Vagina (tissue), 2 donors: ENCODE measurements around the gene HIGD2A.

Experiments used
- POLR2A ChIP-seq, 2 donors: fragments of 450-650 bp; IDR thresholded peaks; one replicate each; pipeline ENCODE4 v1.6.1; 2017; ENCODE audit warnings: antibody characterized with exemption in 2 of 2, mild to moderate bottlenecking in 2 of 2, moderate library complexity in 2 of 2
- POLR2AphosphoS5 ChIP-seq, 2 donors: sonication (generic); formaldehyde crosslinking; IDR thresholded peaks; one replicate each; pipeline ENCODE4 v1.9.0; 2017; ENCODE audit warnings: antibody characterized with exemption in 2 of 2, mild to moderate bottlenecking in 2 of 2, low read depth in 1 of 2; ENCODE audit not compliant: insufficient read depth in 1 of 2
- TF ChIP-seq, protein P1 (sequence below), 3 experiments: fragments of 450-650 bp in 2 of 3; fragments of 200-600 bp in 1 of 3; sonication (generic) in 1 of 3; IDR thresholded peaks; one replicate each; pipeline ENCODE4 v1.5.1; 2017 to 2019; ENCODE audit warnings: antibody characterized with exemption in 3 of 3, mild to moderate bottlenecking in 2 of 3, moderate library complexity in 2 of 3

DNA sequence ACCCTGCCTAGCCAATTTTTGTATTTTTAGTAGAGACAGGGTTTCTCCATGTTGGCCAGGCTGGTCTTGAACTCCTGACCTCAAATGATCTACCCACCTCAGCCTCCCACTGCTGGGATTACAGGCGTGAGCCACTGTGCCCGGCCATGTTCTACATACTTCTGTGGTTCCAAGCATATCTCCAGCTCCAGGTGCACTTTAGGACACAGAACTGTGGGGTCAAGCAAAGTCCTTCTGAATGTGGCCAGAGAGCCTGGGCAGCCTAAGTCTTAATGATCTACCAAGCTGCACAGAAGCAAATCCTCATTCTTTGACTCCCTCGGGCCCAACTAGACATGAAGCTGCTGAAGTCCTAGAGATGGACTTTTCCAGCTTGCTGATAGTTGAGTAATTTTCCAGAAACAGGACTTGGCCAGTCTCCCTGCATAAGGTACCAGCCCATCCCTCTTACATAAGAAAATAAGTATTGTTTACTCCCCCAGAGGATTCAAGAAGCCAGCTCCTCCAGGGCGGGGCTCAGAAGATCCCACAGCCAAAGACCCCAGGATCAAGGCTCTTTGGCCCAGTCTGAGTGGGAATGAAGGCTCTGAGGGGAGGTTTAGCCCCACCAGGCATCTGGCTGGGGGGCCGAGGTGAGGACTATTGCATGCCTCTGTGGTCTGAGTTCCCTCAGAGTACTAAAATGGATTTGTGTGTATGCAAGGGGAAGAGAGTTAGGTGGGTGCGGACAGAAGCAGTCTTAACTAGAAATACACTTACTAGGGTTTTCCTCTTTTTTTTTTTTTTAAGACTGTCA is 19.1 kb downstream of the HIGD2A start:
- TF ChIP-seq, protein P1, sequence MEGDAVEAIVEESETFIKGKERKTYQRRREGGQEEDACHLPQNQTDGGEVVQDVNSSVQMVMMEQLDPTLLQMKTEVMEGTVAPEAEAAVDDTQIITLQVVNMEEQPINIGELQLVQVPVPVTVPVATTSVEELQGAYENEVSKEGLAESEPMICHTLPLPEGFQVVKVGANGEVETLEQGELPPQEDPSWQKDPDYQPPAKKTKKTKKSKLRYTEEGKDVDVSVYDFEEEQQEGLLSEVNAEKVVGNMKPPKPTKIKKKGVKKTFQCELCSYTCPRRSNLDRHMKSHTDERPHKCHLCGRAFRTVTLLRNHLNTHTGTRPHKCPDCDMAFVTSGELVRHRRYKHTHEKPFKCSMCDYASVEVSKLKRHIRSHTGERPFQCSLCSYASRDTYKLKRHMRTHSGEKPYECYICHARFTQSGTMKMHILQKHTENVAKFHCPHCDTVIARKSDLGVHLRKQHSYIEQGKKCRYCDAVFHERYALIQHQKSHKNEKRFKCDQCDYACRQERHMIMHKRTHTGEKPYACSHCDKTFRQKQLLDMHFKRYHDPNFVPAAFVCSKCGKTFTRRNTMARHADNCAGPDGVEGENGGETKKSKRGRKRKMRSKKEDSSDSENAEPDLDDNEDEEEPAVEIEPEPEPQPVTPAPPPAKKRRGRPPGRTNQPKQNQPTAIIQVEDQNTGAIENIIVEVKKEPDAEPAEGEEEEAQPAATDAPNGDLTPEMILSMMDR (IDR thresholded peaks at IDR 0.05): no peak
- TF ChIP-seq POLR2A (IDR thresholded peaks at IDR 0.05): no peak
- peak in 1 of 2 donors; percentile 22 for TF ChIP-seq POLR2AphosphoS5 (IDR thresholded peaks at IDR 0.05; ENCODE audit: insufficient read depth in 1 of 2, low read depth in 1 of 2)
